ENCODE data around the gene RPS27L. TPM values are rescaled to one million over a fixed set of nuclear protein-coding genes. Genes with fewer than 3 reads are reported as not detected.

RPS27L gene
- total and polyA plus RNA-seq, 4 donors: 150 to 767 (median 273) TPM

DNA sequence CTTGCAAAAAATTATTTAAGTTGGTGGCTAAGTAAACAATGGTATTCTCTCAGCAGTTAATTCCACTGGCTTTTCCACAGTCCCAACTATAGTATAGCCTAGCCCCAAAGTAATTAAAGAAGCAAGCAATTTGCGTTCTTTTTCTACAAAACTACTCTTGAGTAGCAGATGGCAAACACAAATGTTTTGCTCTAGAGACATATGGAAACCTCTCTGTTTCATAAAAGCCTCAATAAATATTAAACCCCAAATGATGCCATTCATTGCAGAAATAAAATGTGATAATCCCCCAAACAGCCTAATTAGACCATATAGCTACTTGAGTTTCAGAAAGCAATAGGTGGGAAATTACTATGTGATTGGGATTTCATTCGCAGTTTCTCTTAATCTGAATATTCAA lies 23.5 kb upstream of the RPS27L start:
- WGBS, 2 donors: 96 to 97% methylated on average over 2 of the region's 2 CpGs
- no peak for ATAC-seq (ENCODE audit: low FRiP score)
- intact Hi-C loops (cut with DNase I): loop anchor here in 1 of 2 donors (5.0 kb wide), 1 partner anchor 323 kb away; no protein-coding TSS in a partner anchor
- Histone ChIP-seq H3K27me3 (ENCODE audit: control insufficient read depth in 1 of 2, insufficient read depth in 2 of 2, low read length in 1 of 2) (no peaks in the 10 kb centered on the region), H3K27ac (ENCODE audit: low read depth in 1 of 2, low read length in 2 of 2) (no peak overlapping the region), H3K4me1 (ENCODE audit: control insufficient read depth in 1 of 2, insufficient read depth in 2 of 2, low read length in 2 of 2) (no peaks in the 10 kb centered on the region), H3K9me3 (ENCODE audit: control insufficient read depth, low read length) (no peaks in the 10 kb centered on the region), H3K4me3 (ENCODE audit: low read length in 2 of 2) (no peak overlapping the region), H3K36me3 (ENCODE audit: control insufficient read depth in 1 of 2, insufficient read depth in 2 of 2, low read length in 1 of 2) (no peaks in the 10 kb centered on the region)
- no peak for DNase-seq

- H3K9me3 ChIP-seq (ENCODE audit: control insufficient read depth, low read length): no peaks in the 10 kb centered on the region
- DNase-seq (no peak), ATAC-seq (ENCODE audit: low FRiP score) (no peak)
- H3K4me3 ChIP-seq (ENCODE audit: low read length in 2 of 2): no peak overlapping the region
- H3K27ac ChIP-seq (ENCODE audit: low read depth in 1 of 2, low read length in 2 of 2): no peak overlapping the region
- intact Hi-C loops (cut with DNase I): no loop called here
- H3K36me3 ChIP-seq (ENCODE audit: control insufficient read depth in 1 of 2, insufficient read depth in 2 of 2, low read length in 1 of 2): no peaks in the 10 kb centered on the region
- WGBS, 2 donors: 52 to 53% methylated on average over 5 of the region's 5 CpGs
- no peaks in the 10 kb centered on the region for H3K27me3 ChIP-seq (ENCODE audit: control insufficient read depth in 1 of 2, insufficient read depth in 2 of 2, low read length in 1 of 2)
- H3K4me1 ChIP-seq (ENCODE audit: control insufficient read depth in 1 of 2, insufficient read depth in 2 of 2, low read length in 2 of 2): no peaks in the 10 kb centered on the region
These were observed 20.8 kb upstream of the RPS27L start for GRCh38 chr15:63178034-63178433.

- no peaks in the 10 kb centered on the region for H3K36me3 ChIP-seq (ENCODE audit: control insufficient read depth in 1 of 2, insufficient read depth in 2 of 2, low read length in 1 of 2)
- H3K9me3 ChIP-seq (ENCODE audit: control insufficient read depth, low read length): no peaks in the 10 kb centered on the region
- DNase-seq (no peak), ATAC-seq (ENCODE audit: low FRiP score) (no peak)
- H3K4me3 ChIP-seq (ENCODE audit: low read length in 2 of 2): no peak overlapping the region
- intact Hi-C loops (cut with DNase I): no loop called here
- WGBS, 2 donors: 94 to 96% methylated on average over 3 of the region's 3 CpGs
- H3K27me3 ChIP-seq (ENCODE audit: control insufficient read depth in 1 of 2, insufficient read depth in 2 of 2, low read length in 1 of 2): no peaks in the 10 kb centered on the region
- H3K4me1 ChIP-seq (ENCODE audit: control insufficient read depth in 1 of 2, insufficient read depth in 2 of 2, low read length in 2 of 2): no peaks in the 10 kb centered on the region
- H3K27ac ChIP-seq (ENCODE audit: low read depth in 1 of 2, low read length in 2 of 2): no peak overlapping the region
These were observed 19.0 kb upstream of the RPS27L start for GRCh38 chr15:63176302-63176701.

DNA sequence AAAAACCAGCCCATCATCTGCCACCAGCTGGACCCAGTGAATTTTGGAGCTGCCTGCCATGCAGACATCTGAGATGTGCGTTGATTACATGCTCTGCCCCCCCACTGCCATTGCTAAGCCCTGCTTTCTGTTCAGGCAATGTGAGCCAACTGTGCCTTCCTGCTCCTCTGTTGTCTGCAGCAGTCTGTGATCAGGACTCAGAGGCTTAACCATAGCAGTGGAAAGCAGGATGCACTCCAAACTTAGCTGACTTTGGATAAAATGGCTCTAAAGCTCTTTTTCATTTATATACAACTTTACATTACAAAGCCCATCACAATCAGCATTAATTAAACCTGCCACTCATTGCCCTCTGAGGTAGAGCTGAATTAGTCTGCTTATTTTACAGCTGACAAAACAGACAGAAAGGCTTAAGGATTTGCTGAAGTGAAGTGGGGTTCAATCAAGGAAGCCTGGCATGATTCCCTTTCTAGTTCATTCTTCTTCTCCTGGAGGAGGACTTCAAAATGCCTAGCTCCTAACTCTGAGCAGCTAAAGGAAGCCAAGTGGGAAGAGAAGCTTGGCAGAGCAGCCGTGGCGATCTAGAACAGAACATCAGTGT lies 15.7 kb upstream of the RPS27L start:
- no peak overlapping the region for H3K4me3 ChIP-seq (ENCODE audit: low read length in 2 of 2)
- ATAC-seq (ENCODE audit: low FRiP score): no peak
- no peaks in the 10 kb centered on the region for H3K27me3 ChIP-seq (ENCODE audit: control insufficient read depth in 1 of 2, insufficient read depth in 2 of 2, low read length in 1 of 2)
- 44 to 55% methylated on average over 3 of the region's 3 CpGs for WGBS, 2 donors
- intact Hi-C loops (cut with DNase I): no loop called here
- H3K4me1 ChIP-seq (ENCODE audit: control insufficient read depth in 1 of 2, insufficient read depth in 2 of 2, low read length in 2 of 2): no peaks in the 10 kb centered on the region
- no peaks in the 10 kb centered on the region for H3K9me3 ChIP-seq (ENCODE audit: control insufficient read depth, low read length)
- no peak overlapping the region for H3K27ac ChIP-seq (ENCODE audit: low read depth in 1 of 2, low read length in 2 of 2)
- DNase-seq: no peak
- no peaks in the 10 kb centered on the region for H3K36me3 ChIP-seq (ENCODE audit: control insufficient read depth in 1 of 2, insufficient read depth in 2 of 2, low read length in 1 of 2)

- ATAC-seq (ENCODE audit: low FRiP score) (no peak), DNase-seq (no peak)
- H3K4me3 ChIP-seq (ENCODE audit: low read length in 2 of 2): no peak overlapping the region
- no peaks in the 10 kb centered on the region for H3K36me3 ChIP-seq (ENCODE audit: control insufficient read depth in 1 of 2, insufficient read depth in 2 of 2, low read length in 1 of 2)
- WGBS, 2 donors: 96 to 98% methylated on average over 5 of the region's 5 CpGs
- H3K27me3 ChIP-seq (ENCODE audit: control insufficient read depth in 1 of 2, insufficient read depth in 2 of 2, low read length in 1 of 2): no peaks in the 10 kb centered on the region
- no peak overlapping the region for H3K27ac ChIP-seq (ENCODE audit: low read depth in 1 of 2, low read length in 2 of 2)
- H3K9me3 ChIP-seq (ENCODE audit: control insufficient read depth, low read length): no peaks in the 10 kb centered on the region
- intact Hi-C loops (cut with DNase I): no loop called here
- no peaks in the 10 kb centered on the region for H3K4me1 ChIP-seq (ENCODE audit: control insufficient read depth in 1 of 2, insufficient read depth in 2 of 2, low read length in 2 of 2)
These were observed 15.1 kb upstream of the RPS27L start for GRCh38 chr15:63172376-63172775.

- intact Hi-C loops (cut with DNase I): no loop called here
- 77 to 79% methylated on average over 2 of the region's 2 CpGs for WGBS, 2 donors
These were observed 12.5 kb upstream of the RPS27L start for GRCh38 chr15:63169788-63170187.

GRCh38 chr15:63166219-63166618 lies 8.9 kb upstream of the RPS27L start:
- H3K27ac ChIP-seq (ENCODE audit: low read depth in 1 of 2, low read length in 2 of 2): no peak overlapping the region
- ATAC-seq (ENCODE audit: low FRiP score): no peak
- no peaks in the 10 kb centered on the region for H3K4me1 ChIP-seq (ENCODE audit: control insufficient read depth in 1 of 2, insufficient read depth in 2 of 2, low read length in 2 of 2)
- H3K36me3 ChIP-seq (ENCODE audit: control insufficient read depth in 1 of 2, insufficient read depth in 2 of 2, low read length in 1 of 2): no peaks in the 10 kb centered on the region
- 66 to 73% methylated on average over 2 of the region's 2 CpGs for WGBS, 2 donors
- H3K27me3 ChIP-seq (ENCODE audit: control insufficient read depth in 1 of 2, insufficient read depth in 2 of 2, low read length in 1 of 2): no peaks in the 10 kb centered on the region
- intact Hi-C loops (cut with DNase I): no loop called here
- H3K9me3 ChIP-seq (ENCODE audit: control insufficient read depth, low read length): no peaks in the 10 kb centered on the region
- DNase-seq: no peak
- H3K4me3 ChIP-seq (ENCODE audit: low read length in 2 of 2): no peak overlapping the region

More at GRCh38 chr15:63169788-63170187, 12.5 kb upstream of the RPS27L start:
- H3K27ac ChIP-seq (ENCODE audit: low read depth in 1 of 2, low read length in 2 of 2): no peak overlapping the region
- no peak for ATAC-seq (ENCODE audit: low FRiP score)
- no peaks in the 10 kb centered on the region for H3K9me3 ChIP-seq (ENCODE audit: control insufficient read depth, low read length)
- no peaks in the 10 kb centered on the region for H3K36me3 ChIP-seq (ENCODE audit: control insufficient read depth in 1 of 2, insufficient read depth in 2 of 2, low read length in 1 of 2)
- H3K27me3 ChIP-seq (ENCODE audit: control insufficient read depth in 1 of 2, insufficient read depth in 2 of 2, low read length in 1 of 2): no peaks in the 10 kb centered on the region
- H3K4me1 ChIP-seq (ENCODE audit: control insufficient read depth in 1 of 2, insufficient read depth in 2 of 2, low read length in 2 of 2): no peaks in the 10 kb centered on the region
- no peak for DNase-seq
- H3K4me3 ChIP-seq (ENCODE audit: low read length in 2 of 2): no peak overlapping the region

GRCh38 chr15:63165166-63165859 lies 8.0 kb upstream of the RPS27L start:
- Histone ChIP-seq H3K27ac (ENCODE audit: low read depth in 1 of 2, low read length in 2 of 2) (no peak overlapping the region), H3K27me3 (ENCODE audit: control insufficient read depth in 1 of 2, insufficient read depth in 2 of 2, low read length in 1 of 2) (no peaks in the 10 kb centered on the region), H3K9me3 (ENCODE audit: control insufficient read depth, low read length) (no peaks in the 10 kb centered on the region), H3K4me1 (ENCODE audit: control insufficient read depth in 1 of 2, insufficient read depth in 2 of 2, low read length in 2 of 2) (no peaks in the 10 kb centered on the region), H3K4me3 (ENCODE audit: low read length in 2 of 2) (no peak overlapping the region), H3K36me3 (ENCODE audit: control insufficient read depth in 1 of 2, insufficient read depth in 2 of 2, low read length in 1 of 2) (no peaks in the 10 kb centered on the region)
- intact Hi-C loops (cut with DNase I): no loop called here
- ATAC-seq (ENCODE audit: low FRiP score): no peak
- no peak for DNase-seq
- WGBS, 2 donors: 86 to 88% methylated on average over 6 of the region's 6 CpGs

- no peak for DNase-seq
- intact Hi-C loops (cut with DNase I): no loop called here
- ATAC-seq (ENCODE audit: low FRiP score): no peak
- WGBS, 2 donors: 80 to 82% methylated on average over 4 of the region's 4 CpGs
- no peaks in the 10 kb centered on the region for H3K4me1 ChIP-seq (ENCODE audit: control insufficient read depth in 1 of 2, insufficient read depth in 2 of 2, low read length in 2 of 2)
- H3K9me3 ChIP-seq (ENCODE audit: control insufficient read depth, low read length): no peaks in the 10 kb centered on the region
- no peaks in the 10 kb centered on the region for H3K36me3 ChIP-seq (ENCODE audit: control insufficient read depth in 1 of 2, insufficient read depth in 2 of 2, low read length in 1 of 2)
- H3K4me3 ChIP-seq (ENCODE audit: low read length in 2 of 2): no peak overlapping the region
- no peak overlapping the region for H3K27ac ChIP-seq (ENCODE audit: low read depth in 1 of 2, low read length in 2 of 2)
- no peaks in the 10 kb centered on the region for H3K27me3 ChIP-seq (ENCODE audit: control insufficient read depth in 1 of 2, insufficient read depth in 2 of 2, low read length in 1 of 2)
These were observed 5.9 kb upstream of the RPS27L start for GRCh38 chr15:63163217-63163616.
